ENCODE data around the gene ZNF804B.

DNA sequence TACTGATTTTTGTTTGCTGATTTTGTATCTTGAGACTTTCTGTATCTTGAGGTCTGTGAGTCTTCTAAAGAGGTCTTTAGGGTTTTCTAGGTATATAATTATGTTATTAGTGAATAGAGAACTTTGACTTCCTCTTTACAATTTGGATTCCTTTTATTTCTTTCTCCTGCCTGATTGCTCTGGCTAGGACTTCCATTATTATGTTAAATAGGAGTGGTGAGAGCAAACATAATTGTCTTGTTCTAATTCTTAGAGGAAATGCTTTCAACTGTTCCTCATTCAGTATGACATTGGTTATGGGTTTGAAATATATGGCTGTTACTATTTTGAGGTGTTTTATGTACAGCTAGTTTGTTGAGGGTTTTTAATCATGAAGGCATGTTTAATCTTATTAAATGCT, 344.1 kb downstream of the ZNF804B start:
- TF ChIP-seq POLR2A (IDR thresholded peaks at IDR 0.05; ENCODE audit: low read depth, low read length) (no peak), POLR2AphosphoS5 (IDR thresholded peaks at IDR 0.05; ENCODE audit: low read depth, low read length) (no peak), TAF1 (IDR thresholded peaks at IDR 0.05; ENCODE audit: low read depth, low read length) (no peak), PAX5 (IDR thresholded peaks at IDR 0.05; ENCODE audit: insufficient read depth, low read length, severe bottlenecking) (no peak), POU2F2 (IDR thresholded peaks at IDR 0.05; ENCODE audit: low read depth, low read length) (no peak)

All from GM12891 (cell line).